HG02759 (cell line): ENCODE data around the gene PRSS48.
A peak's percentile ranks its signal among the peaks of the same experiment; 100 is the strongest.
"Not testable (repeated sequence)": the region's sequence is repeated elsewhere in the genome, so short reads cannot be mapped to it uniquely, and the experiment has no call there.

Source experiments
- ATAC-seq: cut with Tn5 transposase; IDR thresholded peaks from one replicate; pipeline ENCODE4 v1.9.1; 2021; ENCODE audit warnings: mild to moderate bottlenecking, moderate library complexity; ENCODE audit not compliant: unreplicated experiment

Gene PRSS48, protein sequence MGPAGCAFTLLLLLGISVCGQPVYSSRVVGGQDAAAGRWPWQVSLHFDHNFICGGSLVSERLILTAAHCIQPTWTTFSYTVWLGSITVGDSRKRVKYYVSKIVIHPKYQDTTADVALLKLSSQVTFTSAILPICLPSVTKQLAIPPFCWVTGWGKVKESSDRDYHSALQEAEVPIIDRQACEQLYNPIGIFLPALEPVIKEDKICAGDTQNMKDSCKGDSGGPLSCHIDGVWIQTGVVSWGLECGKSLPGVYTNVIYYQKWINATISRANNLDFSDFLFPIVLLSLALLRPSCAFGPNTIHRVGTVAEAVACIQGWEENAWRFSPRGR

DNA sequence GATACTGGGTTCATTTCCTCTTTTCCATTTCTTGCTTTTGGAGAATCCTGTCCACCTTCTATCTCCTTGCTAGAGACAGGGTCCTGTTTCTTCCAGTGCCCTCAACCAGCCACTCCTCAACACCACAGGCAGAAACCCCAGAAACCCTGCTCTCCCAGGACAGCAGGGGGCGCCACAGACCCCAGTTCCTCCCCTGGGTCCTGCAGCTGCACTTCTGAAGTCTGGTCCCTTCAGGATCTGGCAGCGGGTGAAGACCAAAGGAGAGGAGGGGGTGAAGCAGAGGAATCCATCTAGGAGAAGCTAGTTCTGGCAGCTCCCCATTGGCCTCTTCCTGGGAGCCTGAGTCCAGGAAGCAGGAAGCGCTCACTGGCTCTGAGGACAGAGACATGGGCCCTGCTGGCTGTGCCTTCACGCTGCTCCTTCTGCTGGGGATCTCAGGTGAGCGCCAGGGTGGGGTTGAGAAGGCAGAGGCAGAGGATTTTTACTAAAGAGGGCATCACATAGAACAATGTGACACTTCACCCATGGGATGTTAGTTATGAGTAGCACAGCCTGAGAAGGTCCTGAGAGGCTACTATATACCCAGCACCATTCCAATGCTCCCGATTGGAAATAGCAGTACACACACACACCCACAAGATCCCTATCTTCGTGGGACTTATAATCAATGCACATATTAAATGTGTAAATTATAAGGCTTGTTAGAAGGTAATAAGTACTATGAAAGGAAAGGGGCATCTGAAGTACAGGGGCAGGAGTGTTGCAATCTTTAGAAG lies at the start of gene PRSS48:
TSS of gene PRSS48 (plus strand) at position 375 of the 776 bp plus-strand sequence. CDS start at position 387, 12 bp downstream.
- ATAC-seq: peak; percentile 74

DNA sequence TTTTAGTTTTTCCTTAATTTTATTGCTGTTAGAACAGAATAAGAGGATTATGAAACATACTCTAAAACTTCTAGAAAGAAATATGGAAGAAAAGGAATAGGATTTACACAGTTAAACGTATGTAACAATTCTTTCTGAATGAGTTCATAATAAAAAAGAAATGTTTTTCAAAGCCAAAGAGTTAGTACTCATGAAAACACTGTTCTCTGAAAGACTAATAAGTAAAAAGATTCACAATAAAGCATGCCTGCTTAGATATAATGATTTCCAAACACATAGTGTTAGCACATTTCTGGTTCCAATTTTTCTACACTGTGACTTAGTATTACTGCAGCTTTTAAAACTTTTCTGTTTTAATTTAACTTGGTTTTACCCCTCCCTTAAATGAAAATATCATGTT lies 49.8 kb upstream of the PRSS48 start:
- no peak for ATAC-seq

DNA sequence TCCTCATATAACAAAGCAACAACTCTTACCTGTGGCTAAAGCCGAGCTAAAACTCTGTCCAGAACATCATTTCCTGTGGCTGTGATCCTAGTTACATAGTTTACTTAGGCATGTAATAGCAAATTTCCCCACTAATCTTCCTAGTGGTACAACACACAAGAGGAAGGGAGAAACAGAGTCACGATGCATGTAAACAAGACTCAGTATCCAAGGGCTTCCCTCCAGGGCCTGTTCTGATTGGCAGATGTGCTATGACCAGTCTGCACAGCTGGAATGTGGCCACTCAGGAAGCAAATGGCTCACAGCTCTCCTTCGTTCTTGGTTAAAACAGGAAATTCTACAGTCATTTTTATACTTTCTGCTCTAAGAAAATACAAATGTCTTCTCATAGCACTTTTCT lies 49.2 kb upstream of the PRSS48 start:
- ATAC-seq: no peak

DNA sequence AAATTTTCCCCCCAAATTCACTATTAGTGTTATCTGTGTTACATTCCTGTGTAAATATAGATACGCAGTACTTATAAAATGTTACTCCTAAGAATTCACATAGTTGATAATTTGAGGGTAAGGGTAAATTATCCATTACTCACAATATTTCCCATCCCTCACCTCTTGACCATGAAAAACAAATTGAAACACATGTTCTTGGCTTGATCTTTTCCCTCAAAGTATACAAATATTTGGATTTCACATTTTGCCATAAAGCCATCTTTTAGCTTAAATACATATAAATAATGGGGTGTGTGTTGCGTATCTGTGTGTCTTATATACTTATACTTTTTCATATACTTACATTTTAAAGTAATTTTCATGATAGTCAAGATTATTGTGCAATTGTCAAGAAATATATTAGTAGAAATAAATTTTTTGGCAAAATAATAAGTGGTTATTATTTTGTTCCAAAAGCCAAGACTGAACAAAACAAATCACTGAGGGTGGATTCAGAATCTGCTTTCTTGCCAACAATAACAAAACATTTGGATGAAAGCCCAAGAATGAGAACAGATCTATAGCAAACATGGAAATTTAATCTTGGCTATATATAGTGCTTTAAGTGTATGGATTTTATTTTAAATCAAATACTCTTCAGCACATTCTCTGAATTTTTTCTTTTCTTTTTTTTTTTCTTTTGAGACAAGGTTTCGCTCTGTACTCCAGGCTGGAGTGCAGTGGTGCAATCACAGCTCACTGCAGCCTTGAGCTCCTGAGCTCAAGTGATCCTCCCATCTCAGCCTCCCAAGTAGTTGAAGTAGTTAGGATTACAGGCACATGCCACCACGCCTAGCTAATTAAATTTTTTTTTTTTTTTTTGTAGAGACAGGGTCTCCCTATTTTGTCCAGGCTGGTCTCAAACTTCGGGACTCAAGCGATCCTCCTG lies 48.5 kb upstream of the PRSS48 start:
- no peak for ATAC-seq

DNA sequence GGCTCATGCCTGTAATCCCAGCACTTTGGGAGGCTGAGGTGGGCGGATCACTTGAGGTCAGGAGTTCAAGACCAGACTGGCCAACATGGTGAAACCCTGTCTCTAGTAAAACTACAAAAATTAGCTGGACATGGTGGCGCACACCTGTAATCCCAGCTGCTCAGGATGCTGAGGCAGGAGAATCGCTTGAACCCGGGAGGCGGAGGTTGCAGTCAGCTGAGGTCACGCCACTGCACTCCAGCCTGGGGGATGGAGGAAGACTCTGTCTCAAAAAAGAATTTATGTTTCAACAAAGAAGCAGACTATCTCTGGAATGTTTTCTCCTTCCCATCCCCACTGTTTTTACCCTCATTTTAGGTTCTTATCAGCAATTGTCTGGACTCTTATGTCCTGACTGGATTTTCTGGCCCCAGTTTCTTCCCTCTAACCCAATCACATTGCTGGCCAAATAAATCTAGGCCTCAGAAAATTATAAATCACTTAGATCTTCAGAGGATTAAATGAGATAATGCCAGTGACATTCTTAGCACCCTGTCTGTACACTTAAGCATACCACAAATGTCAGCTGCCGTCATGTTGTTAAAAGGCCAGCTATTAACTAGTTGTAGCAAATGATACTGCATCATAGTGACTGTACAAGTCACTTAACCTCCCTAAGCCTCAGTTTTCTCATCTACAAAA lies 44.9 kb upstream of the PRSS48 start:
- ATAC-seq: no peak

DNA sequence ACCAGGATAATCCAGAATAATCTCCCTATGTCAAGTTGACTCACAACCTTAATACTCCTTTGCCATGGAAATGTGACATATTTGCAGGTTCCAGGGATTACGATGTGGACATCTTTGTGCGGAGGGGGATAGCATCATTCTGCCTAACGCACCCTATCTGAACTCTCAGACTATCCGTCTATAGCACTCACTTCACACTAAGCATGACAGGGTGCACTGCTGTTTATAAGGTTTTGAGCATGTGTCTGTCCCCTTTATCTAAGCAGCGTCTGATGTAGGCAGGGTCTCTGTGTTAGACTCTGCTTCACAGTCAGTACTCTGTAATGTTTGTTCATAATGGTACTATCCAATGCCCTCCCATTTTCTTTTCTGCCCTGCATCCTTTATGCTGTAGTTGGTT lies 43.4 kb upstream of the PRSS48 start:
- ATAC-seq: no peak

DNA sequence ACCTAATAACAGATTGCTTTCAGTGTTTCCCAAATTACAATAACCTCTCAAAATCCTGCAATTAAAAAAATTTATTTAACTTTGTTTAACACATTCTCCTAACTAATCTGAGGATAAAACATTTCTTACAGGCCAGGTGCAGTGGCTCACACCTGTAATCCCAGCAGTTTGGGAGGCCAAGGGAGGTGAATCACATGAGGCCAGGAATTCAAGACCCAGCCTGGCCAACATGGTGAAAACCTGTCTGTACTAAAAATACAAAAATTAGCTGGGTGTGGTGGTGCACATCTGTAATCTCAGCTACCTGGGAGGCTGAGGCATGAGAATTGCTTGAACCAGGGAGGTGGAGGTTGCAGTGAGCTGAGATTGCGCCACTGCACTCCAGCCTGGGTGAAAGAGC lies 41.6 kb upstream of the PRSS48 start:
- ATAC-seq: not testable (repeated sequence)

DNA sequence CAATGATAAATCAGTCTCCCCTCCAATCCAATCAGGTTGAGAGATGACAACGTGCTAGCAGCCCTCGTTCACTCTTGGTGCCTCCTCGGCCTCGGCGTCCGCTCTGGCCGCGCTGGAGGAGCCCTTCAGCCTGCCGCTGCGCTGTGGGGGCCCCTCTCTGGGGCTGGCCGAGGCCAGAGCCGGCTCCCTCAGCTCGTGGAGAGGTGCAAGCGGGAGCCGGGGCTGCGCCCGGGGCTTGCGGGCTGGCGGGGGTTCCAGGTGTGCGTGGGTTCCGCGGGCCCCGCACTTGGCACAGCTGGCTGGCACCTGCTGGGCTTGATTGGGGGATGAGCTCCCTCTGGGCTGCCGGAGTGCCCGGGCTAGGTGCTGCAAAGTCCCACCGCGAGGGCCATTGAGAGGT lies 40.9 kb upstream of the PRSS48 start:
- ATAC-seq: no peak

DNA sequence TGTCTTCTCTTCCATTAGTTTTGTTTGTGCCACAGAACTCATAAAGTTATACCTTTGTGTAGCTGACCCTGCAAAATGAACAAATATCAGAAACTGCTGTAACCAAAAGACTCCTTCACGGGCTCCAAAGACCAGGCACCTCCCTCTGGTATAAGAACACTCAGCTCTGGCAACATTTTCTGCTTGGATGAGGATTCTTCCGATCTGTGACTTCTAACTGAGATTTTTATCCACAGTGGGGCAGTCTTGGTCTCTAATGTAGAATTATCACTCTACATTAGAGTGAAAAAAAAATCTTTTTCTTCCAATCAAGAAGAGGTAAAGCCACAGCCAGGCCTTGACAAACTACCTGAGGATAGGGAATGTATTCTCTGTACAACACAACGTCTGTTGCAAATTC lies 38.5 kb upstream of the PRSS48 start:
- no peak for ATAC-seq

DNA sequence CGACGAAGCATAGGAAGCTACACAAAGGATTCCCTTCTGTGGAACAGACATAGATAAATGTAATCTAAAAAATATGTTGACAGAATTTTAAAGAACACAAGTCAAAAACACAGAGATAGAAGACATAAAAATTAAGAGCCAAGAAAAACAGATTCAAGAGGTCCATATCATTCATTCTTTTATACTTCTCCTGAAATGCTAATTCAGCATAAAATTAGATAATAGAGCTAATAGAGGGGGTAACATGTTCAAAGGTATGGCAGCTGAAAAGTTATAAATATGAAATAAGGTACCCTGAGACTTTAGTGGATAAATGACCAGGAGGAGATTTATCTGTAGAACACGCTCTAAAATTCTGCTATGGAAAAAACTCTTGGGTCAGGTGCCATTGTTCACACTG lies 37.4 kb upstream of the PRSS48 start:
- ATAC-seq: no peak

DNA sequence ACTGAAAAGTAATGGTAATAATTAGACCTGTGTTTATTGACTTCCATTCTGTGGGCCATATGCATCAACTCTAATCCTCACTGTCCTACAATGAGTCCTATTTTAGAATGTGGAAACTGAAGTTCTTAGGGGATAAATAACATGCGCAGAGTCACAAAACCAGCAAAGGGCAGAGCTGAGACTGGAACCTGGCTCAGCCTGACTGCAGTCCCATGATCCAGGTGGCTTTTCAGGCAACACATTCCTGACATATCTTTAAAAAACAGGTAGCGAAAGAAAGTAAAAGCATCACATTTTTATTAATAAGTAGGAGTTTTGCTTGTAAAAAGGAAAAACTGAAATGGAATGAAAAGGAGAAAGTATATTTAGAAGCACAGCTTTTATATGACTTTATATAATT lies 34.7 kb upstream of the PRSS48 start:
- no peak for ATAC-seq

DNA sequence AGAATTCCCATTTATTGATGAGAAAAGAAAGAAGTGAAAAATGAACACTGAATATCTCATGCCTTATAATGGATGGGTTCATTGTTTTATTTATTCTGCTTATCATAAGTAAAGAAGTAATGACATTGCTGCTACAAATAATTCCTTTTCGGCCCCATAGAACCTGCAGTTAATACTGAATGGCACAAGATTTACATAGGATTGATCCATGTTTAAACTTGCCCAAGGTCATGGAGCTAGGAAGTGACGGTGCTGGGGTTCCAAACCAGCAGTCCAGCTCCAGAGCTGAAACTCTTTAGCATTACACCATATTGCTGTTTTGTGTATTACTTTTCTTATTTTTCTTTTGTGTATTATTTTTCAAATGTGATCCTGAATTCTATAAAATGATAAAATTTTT lies 30.2 kb upstream of the PRSS48 start:
- no peak for ATAC-seq

DNA sequence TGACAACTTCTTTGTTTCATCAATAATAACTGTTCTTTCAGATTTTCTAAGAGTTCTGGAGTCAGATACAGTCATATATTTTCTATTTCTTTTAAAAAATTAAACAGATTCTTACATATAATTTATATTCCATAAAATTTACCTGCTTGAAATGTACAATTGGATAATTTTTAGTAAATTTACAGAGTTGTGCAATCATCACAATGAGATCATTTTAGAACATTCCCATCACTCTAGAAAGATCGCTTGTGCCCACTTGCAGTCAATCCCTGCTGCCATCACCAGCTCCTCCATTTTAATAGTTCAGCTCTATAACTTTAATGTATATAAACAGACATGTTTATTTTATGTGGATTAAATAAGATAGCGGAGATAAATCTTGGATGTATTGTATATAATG lies 29.6 kb upstream of the PRSS48 start:
- ATAC-seq: no peak

DNA sequence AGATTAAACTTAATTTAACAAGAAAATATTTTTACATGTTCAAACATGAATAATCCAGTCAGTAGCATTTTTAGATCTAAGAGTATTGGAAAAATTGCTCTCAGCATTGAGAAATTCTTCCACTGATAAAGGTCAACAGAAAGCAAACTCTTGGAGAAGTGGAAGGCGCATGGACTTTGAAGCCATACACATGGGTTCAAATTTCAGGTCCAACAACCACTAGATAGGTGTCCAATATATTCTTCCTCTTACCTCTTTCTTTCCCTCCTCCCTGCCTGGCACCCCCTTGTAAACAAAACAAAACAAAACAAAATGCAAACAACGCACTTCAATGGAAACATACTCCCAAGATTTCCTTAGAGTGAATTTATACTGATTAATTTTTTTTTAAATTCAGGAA lies 28.4 kb upstream of the PRSS48 start:
- ATAC-seq: no peak

DNA sequence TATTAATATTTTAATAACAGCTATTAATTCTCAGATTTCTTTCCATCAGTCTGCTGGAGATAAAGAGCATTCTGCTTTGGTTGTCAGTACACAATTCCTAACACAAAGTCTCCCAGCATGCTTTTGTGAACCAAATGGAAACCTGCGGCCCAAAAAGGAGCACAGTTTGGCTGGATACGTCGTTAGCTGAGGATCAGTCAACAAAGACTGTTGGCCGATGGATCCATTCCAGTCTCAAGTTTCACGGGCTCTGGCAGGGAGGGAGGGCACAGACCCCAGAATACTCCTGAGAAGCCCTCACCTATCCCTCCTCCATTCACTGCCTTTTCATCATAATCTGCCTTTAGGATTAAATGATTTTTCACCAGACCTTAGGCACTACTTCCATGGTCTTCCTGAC lies 26.3 kb upstream of the PRSS48 start:
- no peak for ATAC-seq

DNA sequence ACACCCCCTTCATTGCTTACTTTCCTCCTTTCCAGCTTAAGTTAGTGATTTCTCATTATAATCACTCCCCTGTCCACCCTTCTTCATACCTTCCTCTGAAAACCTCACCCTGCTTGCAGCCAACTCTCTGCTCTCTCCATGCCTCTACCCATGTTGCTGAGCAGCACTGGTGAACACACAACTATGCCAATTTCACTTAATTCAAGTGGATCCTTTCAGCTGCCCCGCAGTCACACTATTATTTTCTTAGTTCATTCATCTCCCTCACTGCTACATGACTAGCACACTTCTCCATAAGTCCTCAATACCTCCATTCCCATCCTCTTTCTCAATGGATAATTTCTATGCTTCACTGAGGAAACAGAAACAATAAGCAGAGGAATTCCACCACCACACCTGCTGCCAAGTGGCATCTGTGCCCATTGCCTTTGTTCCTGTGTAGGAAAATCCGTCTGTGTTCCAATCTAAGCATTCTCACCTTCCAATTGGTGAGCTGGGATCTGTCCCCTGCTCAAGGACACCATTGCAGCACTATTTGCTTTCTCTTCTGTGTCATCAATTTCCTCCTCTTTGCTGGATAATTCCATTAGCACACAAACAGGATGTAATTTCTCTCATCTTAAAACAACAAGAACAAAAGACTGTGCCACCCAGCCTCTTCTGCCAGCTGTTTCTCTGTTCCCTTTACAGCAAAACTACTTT lies 25.2 kb upstream of the PRSS48 start:
- ATAC-seq: no peak

DNA sequence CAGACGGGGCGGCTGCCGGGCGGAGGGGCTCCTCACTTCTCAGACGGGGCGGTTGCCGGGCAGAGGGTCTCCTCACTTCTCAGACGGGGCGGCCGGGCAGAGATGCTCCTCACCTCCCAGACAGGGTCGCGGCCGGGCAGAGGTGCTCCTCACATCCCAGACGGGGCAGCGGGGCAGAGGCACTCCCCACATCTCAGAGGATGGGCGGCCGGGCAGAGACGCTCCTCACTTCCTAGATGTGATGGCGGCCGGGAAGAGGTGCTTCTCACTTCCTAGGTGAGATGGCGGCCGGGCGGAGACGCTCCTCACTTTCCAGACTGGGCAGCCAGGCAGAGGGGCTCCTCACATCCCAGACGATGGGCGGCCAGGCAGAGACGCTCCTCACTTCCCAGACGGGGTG lies 21.7 kb upstream of the PRSS48 start:
- ATAC-seq: not testable (repeated sequence)

DNA sequence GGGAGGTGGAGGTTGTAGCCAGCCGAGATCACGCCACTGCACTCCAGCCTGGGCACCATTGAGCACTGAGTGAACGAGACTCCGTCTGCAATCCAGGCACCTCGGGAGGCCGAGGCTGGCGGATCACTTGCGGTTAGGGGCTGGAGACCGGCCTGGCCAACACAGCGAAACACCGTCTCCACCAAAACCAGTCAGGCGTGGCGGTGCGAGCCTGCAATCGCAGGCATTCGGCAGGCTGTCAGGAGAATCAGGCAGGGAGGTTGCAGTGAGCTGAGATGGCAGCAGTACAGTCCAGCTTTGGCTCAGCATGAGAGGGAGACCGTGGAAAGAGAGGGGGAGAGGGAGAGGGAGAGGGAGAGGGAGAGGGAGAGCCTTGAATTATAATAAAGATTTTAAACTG lies 21.3 kb upstream of the PRSS48 start:
- ATAC-seq: not testable (repeated sequence)

DNA sequence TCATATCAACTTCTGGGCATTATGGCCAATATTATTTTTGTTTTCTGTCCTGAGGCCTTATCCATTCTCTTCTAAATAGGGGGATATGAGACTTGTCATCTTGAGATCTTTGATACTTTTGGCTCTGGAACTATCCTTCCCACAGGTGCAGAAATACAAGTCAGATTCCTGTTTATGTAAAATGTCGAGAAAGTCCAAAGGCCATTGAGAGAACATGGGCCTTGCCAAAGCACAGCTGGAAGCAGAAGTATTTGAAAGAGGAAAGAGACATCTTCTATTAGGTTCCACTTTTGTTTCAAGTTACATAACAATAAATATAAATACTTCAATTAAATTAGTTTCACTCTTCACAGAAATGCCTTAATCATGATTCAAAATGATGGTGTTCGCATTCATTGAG lies 20.8 kb upstream of the PRSS48 start:
- no peak for ATAC-seq

DNA sequence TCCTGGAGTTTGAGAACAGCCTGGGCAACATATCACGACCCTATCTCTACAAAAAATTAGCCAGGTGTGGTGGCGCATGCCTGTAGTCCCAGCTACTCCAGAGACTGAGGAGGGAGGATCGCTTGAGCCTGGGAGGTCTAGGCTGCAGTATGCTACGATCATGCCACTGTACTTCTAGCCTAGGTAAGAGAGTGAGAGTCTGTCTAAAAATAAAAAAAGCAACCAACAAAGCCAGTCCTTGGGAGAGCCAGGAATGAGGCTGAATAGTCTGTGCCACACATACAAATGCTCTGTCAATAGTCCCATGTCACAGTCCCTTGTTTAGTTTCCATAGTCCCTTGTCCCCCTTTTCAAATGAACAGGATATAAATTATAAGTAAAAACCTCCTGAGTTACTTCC lies 19.3 kb upstream of the PRSS48 start:
- no peak for ATAC-seq
